A549 (cell line): Measurements from ENCODE around the gene EFHD1. TPM values are rescaled to one million over a fixed set of nuclear protein-coding genes. Genes with fewer than 3 reads are reported as not detected.

ENCODE experiments used
- ATAC-seq, 2 experiments: fragments of 200-7000 bp in 1 of 2; fragments of >200 bp in 1 of 2; cut with Nextera tagmentation in 1 of 2; cut with Tn5 transposase in 1 of 2; 3 replicates each; pipeline versions ENCODE4 v1.8.0 to v1.9.1; 2018 to 2020; ENCODE audit warnings: mild to moderate bottlenecking in 1 of 2, moderate library complexity in 1 of 2
- CTCF ChIA-PET: fragments of 300-600 bp; sonication (Branson Sonifier 250); formaldehyde crosslinking; extraction: SDS; loops from one replicate; lab custom pipeline; 2021; ENCODE audit warnings: antibody characterized with exemption, inconsistent platforms; lab: Yijun Ruan, JAX
- POLR2A ChIA-PET: fragments of 350-600 bp; formaldehyde crosslinking; extraction: SDS; loops from one replicate; lab custom pipeline; 2021; ENCODE audit warnings: antibody characterized with exemption, inconsistent platforms; lab: Yijun Ruan, JAX
- DNase-seq, 2 experiments: peaks; one replicate each; pipeline versions ENCODE4 v3.0.0 to v3.0.0-alpha.2; 2011 to 2016; ENCODE audit warnings: low read depth in 1 of 2, low spot score in 1 of 2
- FAIRE-seq: peaks from 2 replicates; lab custom pipeline; 2011; peaks lifted over from hg19 to GRCh38; lab: Jason Lieb, UNC
- H3K27ac ChIP-seq, 2 experiments: fragments of >200 bp; sonication (Bioruptor Twin); formaldehyde crosslinking; 3 replicates each; pipeline ENCODE4 v1.5.1; 2016 to 2017
- H3K4me1 ChIP-seq: fragments of >200 bp; sonication (Bioruptor Twin); formaldehyde crosslinking; 3 replicates; pipeline ENCODE4 v1.6.1; 2016
- H3K4me2 ChIP-seq: fragments of >200 bp; sonication (Bioruptor Twin); formaldehyde crosslinking; 3 replicates; pipeline ENCODE4 v1.6.1; 2016
- H3K4me3 ChIP-seq: fragments of >200 bp; sonication (Bioruptor Twin); formaldehyde crosslinking; 3 replicates; pipeline ENCODE4 v1.5.1; 2016
- H3K9me3 ChIP-seq: fragments of >200 bp; sonication (Bioruptor Twin); formaldehyde crosslinking; 3 replicates; pipeline ENCODE4 v1.6.1; 2016
- BHLHE40 ChIP-seq: IDR thresholded peaks from 2 replicates; pipeline ENCODE4 v1.6.1; 2012; ENCODE audit warnings: low read depth, low read length, inconsistent platforms
- CEBPB ChIP-seq, 2 experiments: fragments of >200 bp in 1 of 2; sonication (Bioruptor Twin) in 1 of 2; formaldehyde crosslinking in 1 of 2; IDR thresholded peaks; 2 replicates each; pipeline ENCODE4 v1.6.1; 2012 to 2016
- CTCF ChIP-seq: fragments of >200 bp; sonication (Bioruptor Twin); formaldehyde crosslinking; IDR thresholded peaks from 3 replicates; pipeline ENCODE4 v1.5.1; 2016
- E2F6 ChIP-seq: IDR thresholded peaks from 2 replicates; pipeline ENCODE4 v1.6.1; 2012; ENCODE audit warnings: low read depth, borderline replicate concordance
- EHMT2 ChIP-seq: fragments of 200-600 bp; sonication (generic); IDR thresholded peaks from 2 replicates; pipeline ENCODE4 v1.6.1; 2016; ENCODE audit warnings: antibody characterized with exemption, low read depth, mild to moderate bottlenecking, moderate library complexity
- FOSB ChIP-seq: fragments of 250-450 bp; sonication (Bioruptor Pico); IDR thresholded peaks from 2 replicates; pipeline ENCODE4 v1.5.0; 2020; ENCODE audit warnings: mild to moderate bottlenecking, moderate library complexity
- FOXS1 ChIP-seq: fragments of 250-450 bp; sonication (Bioruptor Pico); IDR thresholded peaks from 2 replicates; pipeline ENCODE4 v1.5.0; 2020; ENCODE audit warnings: mild to moderate bottlenecking, moderate library complexity
- HEYL ChIP-seq: fragments of 250-450 bp; sonication (Bioruptor Pico); IDR thresholded peaks from 2 replicates; pipeline ENCODE4 v1.8.0; 2021; ENCODE audit warnings: mild to moderate bottlenecking, moderate library complexity
- HOXA7 ChIP-seq: fragments of 250-450 bp; sonication (Bioruptor Pico); IDR thresholded peaks from 2 replicates; pipeline ENCODE4 v1.5.0; 2020; ENCODE audit warnings: mild to moderate bottlenecking, moderate library complexity
- HOXB5 ChIP-seq: fragments of 250-450 bp; sonication (Bioruptor Pico); IDR thresholded peaks from 2 replicates; pipeline ENCODE4 v1.5.0; 2020; ENCODE audit warnings: mild to moderate bottlenecking, moderate library complexity
- JUN ChIP-seq, 2 experiments: fragments of >200 bp; sonication (Bioruptor Twin); formaldehyde crosslinking; IDR thresholded peaks; 2 replicates in 1 of 2; 3 replicates in 1 of 2; pipeline ENCODE4 v1.6.1; 2016 to 2017
- JUNB ChIP-seq: fragments of >200 bp; sonication (Bioruptor Twin); formaldehyde crosslinking; IDR thresholded peaks from 2 replicates; pipeline ENCODE4 v1.6.1; 2016
- KDM1A ChIP-seq: fragments of 200-600 bp; sonication (generic); IDR thresholded peaks from 2 replicates; pipeline ENCODE4 v1.6.1; 2016; ENCODE audit warnings: low read depth, mild to moderate bottlenecking
- KDM5A ChIP-seq: fragments of 200-600 bp; sonication (generic); IDR thresholded peaks from 2 replicates; pipeline ENCODE4 v1.6.1; 2016; ENCODE audit warnings: antibody characterized with exemption, mild to moderate bottlenecking
- MAZ ChIP-seq: fragments of 150-350 bp; IDR thresholded peaks from 2 replicates; pipeline ENCODE4 v1.6.1; 2014; ENCODE audit warnings: antibody characterized with exemption, low read depth, low read length, borderline replicate concordance
- NFE2L2 ChIP-seq: fragments of 150-350 bp; conservative IDR thresholded peaks from 2 replicates; pipeline ENCODE4 v1.6.1; 2014; ENCODE audit warnings: low read length
- NPAS2 ChIP-seq: fragments of 250-450 bp; sonication (Bioruptor Pico); IDR thresholded peaks from 2 replicates; pipeline ENCODE4 v1.8.0; 2022; ENCODE audit warnings: mild to moderate bottlenecking, moderate library complexity, borderline replicate concordance
- RARB ChIP-seq: fragments of 250-450 bp; sonication (Bioruptor Pico); IDR thresholded peaks from 2 replicates; pipeline ENCODE4 v1.8.0; 2021; ENCODE audit warnings: mild to moderate bottlenecking, moderate library complexity
- REST ChIP-seq: fragments of 200-600 bp; sonication (generic); IDR thresholded peaks from 2 replicates; pipeline ENCODE4 v1.6.1; 2016; ENCODE audit warnings: antibody characterized with exemption, mild to moderate bottlenecking, moderate library complexity
- RFX5 ChIP-seq: fragments of 450-650 bp; IDR thresholded peaks from 2 replicates; pipeline ENCODE4 v1.7.1; 2014; ENCODE audit warnings: antibody characterized with exemption, mild to moderate bottlenecking, moderate library complexity
- TP53 ChIP-seq: fragments of 250-450 bp; sonication (Bioruptor Pico); IDR thresholded peaks from 2 replicates; pipeline ENCODE4 v1.5.0; 2021; ENCODE audit warnings: mild to moderate bottlenecking, moderate library complexity
- USF2 ChIP-seq: fragments of 450-650 bp; IDR thresholded peaks from 2 replicates; pipeline ENCODE4 v1.6.1; 2014; ENCODE audit warnings: antibody characterized with exemption
- ZNF302 ChIP-seq: fragments of 250-450 bp; sonication (Bioruptor Pico); IDR thresholded peaks from 2 replicates; pipeline ENCODE4 v1.9.0; 2021; ENCODE audit warnings: inconsistent platforms, mild to moderate bottlenecking, moderate library complexity
- ZSCAN20 ChIP-seq: fragments of 250-450 bp; sonication (Bioruptor Pico); IDR thresholded peaks from 2 replicates; pipeline ENCODE4 v1.8.0; 2022; ENCODE audit warnings: mild to moderate bottlenecking, moderate library complexity
- WGBS: methylation state at CpG from one replicate; pipeline ENCODE4 v1.1.6; 2017; ENCODE audit errors: missing lambda C conversion rate; 5-methylcytosine and 5-hydroxymethylcytosine counted together
- polyA plus RNA-seq, 4 experiments: library from polyadenylated mRNA; depleted of rRNA in 3 of 4; stranded (reverse); fragments of >200 nt; fragmentation: RNase III in 1 of 4; extraction: RNeasy Plus Mini Kit Qiagen cat#74134 plus additional on column Dnase treatment in 1 of 4; gene quantifications; 2 replicates in 3 of 4; 3 replicates in 1 of 4; pipeline ENCODE4 v1.2.3, GENCODE V29; 2011 to 2017

EFHD1 gene
- polyA plus RNA-seq, 2 of the 4 experiments (the other 2 are of a cell fraction): 1.5 to 2.3 TPM

- WGBS: 90% methylated on average over 6 of the region's 6 CpGs
- TF ChIP-seq KDM1A: no peak
- TF ChIP-seq FOSB (CRISPR knock-in tag): no peak
- TF ChIP-seq CEBPB (IDR thresholded peaks at IDR 0.05): no peak
- TF ChIP-seq NFE2L2: no peak
- TF ChIP-seq HEYL (CRISPR knock-in tag): no peak
- no peak for TF ChIP-seq EHMT2
- no peak for TF ChIP-seq USF2
- no peak for TF ChIP-seq HOXB5 (CRISPR knock-in tag)
- no peak for TF ChIP-seq JUN (IDR thresholded peaks at IDR 0.05)
- TF ChIP-seq REST: no peak
- no peak for TF ChIP-seq KDM5A
- no peak for TF ChIP-seq MAZ
- TF ChIP-seq BHLHE40: no peak
- no peak for TF ChIP-seq FOXS1 (CRISPR knock-in tag)
- TF ChIP-seq CTCF: no peak
- no peak for TF ChIP-seq E2F6
- TF ChIP-seq ZNF302: no peak
- no peak for TF ChIP-seq NPAS2 (CRISPR knock-in tag)
- ChIA-PET POLR2A (no interaction called here), CTCF (interaction anchor here (0.9 to 1.3 kb wide), 3 partner anchors 11 to 62 kb away, joined by 3 read pairs; no protein-coding TSS in a partner anchor)
- DNase-seq: no peak
- Histone ChIP-seq H3K4me3 (no peak overlapping the region), H3K27ac (no peak overlapping the region), H3K4me2 (no peak overlapping the region), H3K4me1 (peaks cover 10% of the 10 kb centered on the region), H3K9me3 (no peaks in the 10 kb centered on the region)
- ATAC-seq: no peak
- no peak for FAIRE-seq
These were observed 49.2 kb upstream of the EFHD1 start for GRCh38 chr2:232584238-232584637.

GRCh38 chr2:232586943-232587505 is 46.4 kb upstream of the EFHD1 start:
- Histone ChIP-seq H3K9me3 (no peaks in the 10 kb centered on the region), H3K4me3 (no peak overlapping the region), H3K27ac (peak overlapping the region in 1 of 2 experiments; percentile 79; a peak in 1 of 6 replicates), H3K4me2 (no peak overlapping the region), H3K4me1 (peaks cover 15% of the 10 kb centered on the region)
- DNase-seq: no peak
- ATAC-seq: no peak; a peak in 1 of 6 replicates
- ChIA-PET CTCF (interaction anchor here (1.0 to 1.1 kb wide), 2 partner anchors 34 to 92 kb away, joined by 4 to 6 read pairs; no protein-coding TSS in a partner anchor), POLR2A (interaction anchor here (1.1 kb wide), 1 partner anchor 36 kb away, joined by 4 read pairs; the partner anchor contains the start of genes EIF4E2 and TIGD1)
- WGBS: 95% methylated on average over 4 of the region's 5 CpGs
- FAIRE-seq: no peak
- TF ChIP-seq ZSCAN20 (CRISPR knock-in tag) (no peak), RARB (no peak), REST (no peak), HOXA7 (CRISPR knock-in tag) (no peak), TP53 (CRISPR knock-in tag) (no peak), JUNB (no peak), RFX5 (no peak), E2F6 (no peak)
